T-helper 17 cell (primary cell): ENCODE measurements around the gene CXCL11. TPM values are rescaled to one million over a fixed set of nuclear protein-coding genes. Genes with fewer than 3 reads are reported as not detected.

ENCODE experiments used
- ATAC-seq: fragments of 150-1000 bp; cut with Tn5 transposase; 2 replicates; pipeline ENCODE4 v1.10.0; 2021; ENCODE audit warnings: mild to moderate bottlenecking, moderate library complexity
- DNase-seq, 3 donors: peaks; one replicate each; pipeline versions ENCODE4 v3.0.0 to v3.0.0-alpha.2; 2020 to 2021
- H3K9me3 ChIP-seq: one replicate; pipeline ENCODE4 v1.7.0; 2013; ENCODE audit warnings: low read length, mild to moderate bottlenecking; ENCODE audit not compliant: control insufficient read depth, poor library complexity, severe bottlenecking
- H3K27ac Mint-ChIP-seq: one replicate; pipeline ENCODE4 v1.8.0; 2022; ENCODE audit warnings: mild to moderate bottlenecking, moderate library complexity, mixed read lengths
- H3K27me3 Mint-ChIP-seq: one replicate; pipeline ENCODE4 v1.8.0; 2022; ENCODE audit warnings: mixed read lengths
- H3K36me3 Mint-ChIP-seq: one replicate; pipeline ENCODE4 v1.8.0; 2022; ENCODE audit warnings: low read depth, mixed read lengths
- H3K4me1 Mint-ChIP-seq: one replicate; pipeline ENCODE4 v1.8.0; 2022; ENCODE audit warnings: mild to moderate bottlenecking, mixed read lengths
- H3K4me3 Mint-ChIP-seq: one replicate; pipeline ENCODE4 v1.8.0; 2022; ENCODE audit warnings: mild to moderate bottlenecking, moderate library complexity, mixed read lengths
- total RNA-seq, 4 donors: library from RNA in 2 of 4; stranded (reverse) in 2 of 4; gene quantifications; one replicate each; pipeline ENCODE4 v1.2.3 and lab custom pipeline; 2022 to 2026

CXCL11 gene
- total RNA-seq (not detected), total RNA-seq (lab: John Stamatoyannopoulos, UW) (0.08 to 0.23 reads per million in 2 donors)

DNA sequence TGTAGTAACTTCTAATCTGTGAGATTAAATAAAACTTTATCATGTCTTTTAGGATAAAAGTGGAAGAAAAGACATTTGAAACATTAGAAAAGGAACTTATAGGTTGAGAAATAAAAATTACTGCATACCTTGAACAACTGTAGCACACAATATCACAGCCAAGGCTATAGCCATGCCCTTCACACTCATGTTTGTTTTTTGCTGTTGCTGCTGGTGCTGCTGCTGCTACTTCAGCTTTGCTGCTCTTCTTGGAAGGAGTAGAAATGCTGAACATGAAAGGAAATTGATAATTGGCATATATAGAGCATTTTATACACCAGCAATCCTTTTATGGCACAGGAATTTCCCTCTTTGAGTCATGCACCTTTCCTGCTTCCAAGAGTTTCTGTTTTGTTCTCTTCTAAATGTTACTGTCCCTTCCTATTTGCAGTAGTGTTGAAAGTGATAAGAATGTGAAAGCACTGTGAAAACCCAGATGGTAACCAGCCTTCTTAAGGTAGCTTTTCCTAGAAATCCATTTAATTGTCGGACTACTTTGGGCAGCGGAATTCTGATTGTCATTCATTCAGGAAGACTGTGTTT is at the start of gene CXCL11:
CXCL11 (minus strand) TSS at position 272 of the 582 bp plus-strand sequence; CDS start at position 189, 83 bp downstream.
- no peaks in the 10 kb centered on the region for H3K9me3 ChIP-seq
- ATAC-seq = no peak
- H3K27me3 Mint-ChIP-seq = peaks cover 6% of the 10 kb centered on the region
- H3K36me3 Mint-ChIP-seq = peaks cover 5% of the 10 kb centered on the region
- H3K27ac Mint-ChIP-seq = no peak within 1 kb of the TSS
- no peak within 1 kb of the TSS for H3K4me3 Mint-ChIP-seq
- DNase-seq = no peak
- H3K4me1 Mint-ChIP-seq = peaks cover 4% of the 10 kb centered on the region

DNA sequence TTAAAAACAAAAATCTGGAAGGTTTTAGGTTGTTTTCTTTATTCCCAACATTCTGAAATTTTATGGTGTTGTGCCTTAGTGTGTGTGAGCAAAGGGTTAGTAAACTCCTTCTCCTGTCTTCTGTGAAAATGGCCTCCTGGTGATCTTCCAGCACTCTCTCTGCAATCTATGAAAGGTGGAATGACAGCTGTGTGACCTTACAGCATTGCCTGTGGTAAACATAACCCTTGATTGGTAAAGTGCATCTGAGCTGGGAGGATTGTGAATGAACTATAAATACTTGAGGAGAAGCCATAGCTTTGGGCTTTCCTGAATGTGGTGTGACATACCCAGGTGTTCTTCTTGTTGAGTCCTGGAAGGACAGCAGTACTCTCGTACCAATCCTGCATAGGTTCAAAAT is 48.7 kb upstream of the CXCL11 start:
- no peak for ATAC-seq
- peaks cover 5% of the 10 kb centered on the region for H3K4me1 Mint-ChIP-seq
- H3K27ac Mint-ChIP-seq = no peak overlapping the region
- DNase-seq = no peak
- H3K36me3 Mint-ChIP-seq = peaks cover 3% of the 10 kb centered on the region
- H3K27me3 Mint-ChIP-seq = peaks cover 35% of the 10 kb centered on the region
- H3K9me3 ChIP-seq = no peaks in the 10 kb centered on the region
- no peak overlapping the region for H3K4me3 Mint-ChIP-seq

DNA sequence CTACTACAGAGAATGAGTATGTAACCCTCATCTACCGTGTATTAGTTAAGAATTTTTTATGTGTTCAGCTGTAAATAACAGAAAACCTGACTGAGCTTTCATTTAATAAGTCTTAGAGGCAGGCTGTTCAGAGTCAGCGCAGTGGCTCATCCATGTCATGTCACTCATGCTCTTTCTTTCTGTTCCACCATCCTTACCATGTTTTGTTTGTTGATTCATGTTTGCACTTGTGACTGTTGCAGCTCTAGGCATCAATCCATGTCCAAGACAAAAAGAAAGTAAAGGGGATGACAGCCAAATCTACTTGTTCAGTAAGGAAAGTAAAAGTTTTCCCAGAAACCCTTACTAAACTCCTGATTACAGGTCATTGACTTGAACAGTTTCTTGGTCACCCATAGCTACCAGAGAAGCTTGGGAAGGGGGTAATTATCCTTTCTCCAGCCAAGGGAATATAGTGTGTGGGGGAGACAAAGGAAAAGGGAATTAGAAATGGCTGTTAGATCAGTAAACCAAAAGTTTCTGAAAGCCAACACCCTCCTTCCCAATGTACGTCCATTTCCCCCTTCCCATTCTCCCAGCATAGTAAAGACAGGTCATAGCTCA is 47.6 kb upstream of the CXCL11 start:
- H3K27ac Mint-ChIP-seq = no peak overlapping the region
- ATAC-seq = no peak

GRCh38 chr4:76078033-76078613 is 42.3 kb upstream of the CXCL11 start:
- no peaks in the 10 kb centered on the region for H3K4me1 Mint-ChIP-seq
- no peak for ATAC-seq
- H3K4me3 Mint-ChIP-seq = no peak overlapping the region
- H3K27ac Mint-ChIP-seq = no peak overlapping the region
- H3K9me3 ChIP-seq = no peaks in the 10 kb centered on the region
- no peak for DNase-seq
- peaks cover 31% of the 10 kb centered on the region for H3K27me3 Mint-ChIP-seq
- H3K36me3 Mint-ChIP-seq = no peaks in the 10 kb centered on the region

More for the DNA sequence above, 47.6 kb upstream of the CXCL11 start:
- no peak overlapping the region for H3K4me3 Mint-ChIP-seq
- peaks cover 3% of the 10 kb centered on the region for H3K36me3 Mint-ChIP-seq
- no peak for DNase-seq
- no peaks in the 10 kb centered on the region for H3K9me3 ChIP-seq
- H3K4me1 Mint-ChIP-seq = peaks cover 3% of the 10 kb centered on the region
- H3K27me3 Mint-ChIP-seq = peaks cover 46% of the 10 kb centered on the region

- Mint-ChIP-seq H3K4me3 (no peak overlapping the region), H3K27ac (no peak overlapping the region), H3K27me3 (peaks cover 23% of the 10 kb centered on the region), H3K36me3 (no peaks in the 10 kb centered on the region), H3K4me1 (no peaks in the 10 kb centered on the region)
- no peak for DNase-seq
- no peak for ATAC-seq
- H3K9me3 ChIP-seq = no peaks in the 10 kb centered on the region
These were observed 39.2 kb upstream of the CXCL11 start for GRCh38 chr4:76074993-76075600.

- H3K27me3 Mint-ChIP-seq = peaks cover 17% of the 10 kb centered on the region
- DNase-seq (no peak), ATAC-seq (no peak)
- H3K4me3 Mint-ChIP-seq = no peak within 1 kb of the TSS
- H3K27ac Mint-ChIP-seq = no peak within 1 kb of the TSS
- H3K4me1 Mint-ChIP-seq = no peaks in the 10 kb centered on the region
- H3K9me3 ChIP-seq = no peaks in the 10 kb centered on the region
- H3K36me3 Mint-ChIP-seq = no peaks in the 10 kb centered on the region
These were observed 38.6 kb upstream of the CXCL11 start, which contains the start of gene ART3 for GRCh38 chr4:76074468-76074867. ART3 (plus strand) TSS chr4:76074709; CDS start chr4:76075890, 1,181 bp downstream.

DNA sequence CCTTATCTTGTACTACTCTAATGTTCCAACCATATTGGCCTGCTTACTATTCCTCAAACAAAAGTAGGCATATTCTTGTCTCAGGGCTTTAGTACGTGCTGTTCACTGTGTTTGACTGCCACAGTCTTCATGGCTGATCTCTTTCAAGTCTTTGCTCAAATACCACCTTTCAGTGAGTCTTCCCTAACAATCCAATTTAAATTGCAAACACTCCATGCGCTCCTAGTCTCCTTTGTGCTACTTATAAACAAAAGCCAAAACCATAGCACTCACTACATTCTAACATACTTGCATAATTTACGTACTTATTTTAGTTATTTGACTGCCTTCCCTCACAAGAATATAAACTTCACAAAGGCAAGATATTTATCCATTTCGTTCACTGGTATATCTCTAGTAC is 36.9 kb upstream of the CXCL11 start:
- no peak overlapping the region for H3K27ac Mint-ChIP-seq
- H3K4me3 Mint-ChIP-seq = no peak overlapping the region
- no peaks in the 10 kb centered on the region for H3K36me3 Mint-ChIP-seq
- H3K27me3 Mint-ChIP-seq = no peaks in the 10 kb centered on the region
- H3K4me1 Mint-ChIP-seq = peaks cover 2% of the 10 kb centered on the region
- H3K9me3 ChIP-seq = no peaks in the 10 kb centered on the region
- ATAC-seq (no peak), DNase-seq (no peak)

DNA sequence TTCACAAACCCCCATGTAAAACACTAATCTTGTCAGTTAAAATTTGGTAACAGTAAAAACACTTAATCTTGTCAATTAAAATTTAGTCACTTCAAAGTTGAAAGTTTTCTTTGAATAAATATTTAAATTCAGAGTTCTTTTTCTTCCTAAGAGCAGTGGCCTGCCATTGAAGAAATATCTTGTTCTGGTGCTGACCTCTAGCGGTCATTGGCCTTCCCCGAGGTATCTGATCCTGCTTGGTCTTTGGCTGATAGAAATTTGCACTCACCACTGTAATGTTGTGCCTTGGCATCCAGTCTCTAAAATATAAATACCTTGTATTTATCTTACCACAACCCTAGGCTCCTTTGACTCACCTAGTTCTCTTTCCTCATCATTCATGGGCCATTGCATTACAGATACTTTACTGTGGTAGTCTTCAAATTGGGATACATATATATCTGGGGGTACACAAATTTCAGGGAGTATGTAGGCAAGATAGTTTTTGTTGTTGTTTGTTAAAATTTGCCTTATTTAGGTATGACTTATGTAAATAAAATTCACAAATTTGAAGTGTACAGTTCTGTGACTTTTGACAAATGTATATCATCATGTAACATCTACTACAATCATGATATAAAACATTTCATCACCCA is 31.9 kb upstream of the CXCL11 start:
- no peak overlapping the region for H3K27ac Mint-ChIP-seq
- ATAC-seq (peak; percentile 82), DNase-seq (peak; percentile 22 to 55 (median 35))
- H3K9me3 ChIP-seq = no peaks in the 10 kb centered on the region
- no peaks in the 10 kb centered on the region for H3K36me3 Mint-ChIP-seq
- no peak overlapping the region for H3K4me3 Mint-ChIP-seq
- H3K4me1 Mint-ChIP-seq = peaks cover 2% of the 10 kb centered on the region
- no peaks in the 10 kb centered on the region for H3K27me3 Mint-ChIP-seq

- H3K36me3 Mint-ChIP-seq = no peaks in the 10 kb centered on the region
- no peaks in the 10 kb centered on the region for H3K9me3 ChIP-seq
- H3K27ac Mint-ChIP-seq = no peak overlapping the region
- peaks cover 5% of the 10 kb centered on the region for H3K4me1 Mint-ChIP-seq
- ATAC-seq = no peak
- DNase-seq = no peak
- no peak overlapping the region for H3K4me3 Mint-ChIP-seq
- no peaks in the 10 kb centered on the region for H3K27me3 Mint-ChIP-seq
These were observed 30.7 kb upstream of the CXCL11 start for GRCh38 chr4:76066546-76066945.

GRCh38 chr4:76061982-76062381 is 26.1 kb upstream of the CXCL11 start:
- H3K4me1 Mint-ChIP-seq = peaks cover 22% of the 10 kb centered on the region
- H3K27me3 Mint-ChIP-seq = peaks cover 7% of the 10 kb centered on the region
- H3K27ac Mint-ChIP-seq = no peak overlapping the region
- no peak for DNase-seq
- no peaks in the 10 kb centered on the region for H3K36me3 Mint-ChIP-seq
- peak; percentile 48 for ATAC-seq
- H3K9me3 ChIP-seq = no peaks in the 10 kb centered on the region
- no peak overlapping the region for H3K4me3 Mint-ChIP-seq

- Mint-ChIP-seq H3K4me1 (peaks cover 22% of the 10 kb centered on the region), H3K27ac (no peak overlapping the region), H3K4me3 (no peak overlapping the region), H3K36me3 (no peaks in the 10 kb centered on the region), H3K27me3 (peaks cover 8% of the 10 kb centered on the region)
- ATAC-seq (no peak), DNase-seq (no peak)
- H3K9me3 ChIP-seq = no peaks in the 10 kb centered on the region
These were observed 25.6 kb upstream of the CXCL11 start for GRCh38 chr4:76061421-76061820.

GRCh38 chr4:76060506-76060905 is 24.6 kb upstream of the CXCL11 start:
- Mint-ChIP-seq H3K36me3 (no peaks in the 10 kb centered on the region), H3K4me1 (peaks cover 22% of the 10 kb centered on the region), H3K4me3 (no peak overlapping the region), H3K27me3 (peaks cover 17% of the 10 kb centered on the region), H3K27ac (no peak overlapping the region)
- DNase-seq = no peak
- no peaks in the 10 kb centered on the region for H3K9me3 ChIP-seq
- ATAC-seq = no peak

- Mint-ChIP-seq H3K36me3 (no peaks in the 10 kb centered on the region), H3K4me3 (no peak overlapping the region), H3K4me1 (peaks cover 22% of the 10 kb centered on the region), H3K27me3 (peaks cover 22% of the 10 kb centered on the region), H3K27ac (no peak overlapping the region)
- H3K9me3 ChIP-seq = no peaks in the 10 kb centered on the region
- ATAC-seq (no peak), DNase-seq (no peak)
These were observed 23.9 kb upstream of the CXCL11 start for GRCh38 chr4:76059750-76060149.
